ENCODE data around the gene SUGCT. TPM values are rescaled to one million over a fixed set of nuclear protein-coding genes. Genes with fewer than 3 reads are reported as not detected.

SUGCT gene
- total and polyA plus RNA-seq, 9 of the 15 experiments (the other 6 are each of a cell fraction or from before 2014, with no cell fraction given), result 0.58 to 2.5 (median 1.4) TPM

- FAIRE-seq (no peak), DNase-seq (ENCODE audit: extremely low read depth in 1 of 4, low spot score in 3 of 4) (no peak), ATAC-seq (no peak)
- ChIA-PET CTCF (ENCODE audit: low intra/inter-chr PET ratio) (no interaction called here), POLR2A (no interaction called here)
- intact Hi-C loops (cut with micrococcal nuclease) (no loop called here), in situ Hi-C loops (cut with MboI) (no loop called here)
- Histone ChIP-seq H3K36me3 (ENCODE audit: control insufficient read depth, insufficient read depth, low read length) (no peaks in the 10 kb centered on the region), H4K20me1 (replicated peaks; ENCODE audit: control insufficient read depth, insufficient read depth, low read length) (no peaks in the 10 kb centered on the region), H3K9ac (ENCODE audit: insufficient read depth in 1 of 2, low read depth in 2 of 2, low read length in 2 of 2) (no peak overlapping the region), H2AFZ (ENCODE audit: low read depth, low read length) (no peak overlapping the region), H3K27ac (ENCODE audit: extremely low read depth, low read depth, low read length) (no peak overlapping the region), H3K9me3 (replicated peaks; ENCODE audit: control insufficient read depth, insufficient read depth, low read depth, low read length) (no peaks in the 10 kb centered on the region), H3K4me1 (replicated peaks in 1 of 2; ENCODE audit: control insufficient read depth in 2 of 2, insufficient read depth in 2 of 2, low read length in 2 of 2) (no peaks in the 10 kb centered on the region; a peak in 1 of 5 replicates), H3K4me2 (ENCODE audit: insufficient read depth, low read length) (no peak overlapping the region), H3K27me3 (ENCODE audit: control insufficient read depth in 2 of 2, insufficient read depth in 2 of 2, low read length in 2 of 2) (peaks cover 0 to 7% of the 10 kb centered on the region in 2 experiments; a peak in 1 of 5 replicates), H3K79me2 (ENCODE audit: control insufficient read depth, insufficient read depth, low read length) (no peaks in the 10 kb centered on the region), H3K4me3 (no peak overlapping the region), H3K9me1 (ENCODE audit: control insufficient read depth, insufficient read depth, low read length) (no peaks in the 10 kb centered on the region)
- 0% methylated on average over 2 of the region's 2 CpGs for WGBS (ENCODE audit: insufficient coverage, low coverage, missing lambda C conversion rate)
- no TSS peak for BruUV-seq (replicated peaks)
- TF ChIP-seq ZNF695 (CRISPR knock-in tag; IDR thresholded peaks at IDR 0.05), result no peak
- TF ChIP-seq SMARCA5 (IDR thresholded peaks at IDR 0.05), result no peak
- no peak for TF ChIP-seq YY1 (IDR thresholded peaks at IDR 0.05; ENCODE audit: borderline replicate concordance in 1 of 3, control insufficient read depth in 1 of 3, extremely low read depth in 1 of 3, insufficient read depth in 3 of 3, insufficient read length in 1 of 3, insufficient replicate concordance in 2 of 3, low read depth in 1 of 3, low read length in 2 of 3)
- no peak for TF ChIP-seq ATF1 (CRISPR knock-in tag; IDR thresholded peaks at IDR 0.05)
- no peak for TF ChIP-seq ATF1 (tag; IDR thresholded peaks at IDR 0.05)
- no peak for TF ChIP-seq HCFC1 (IDR thresholded peaks at IDR 0.05; ENCODE audit: low read depth, low read length)
- TF ChIP-seq ZNF436 (CRISPR knock-in tag; IDR thresholded peaks at IDR 0.05), result no peak
- no peak for TF ChIP-seq CSDE1 (IDR thresholded peaks at IDR 0.05)
- TF ChIP-seq, protein P1, sequence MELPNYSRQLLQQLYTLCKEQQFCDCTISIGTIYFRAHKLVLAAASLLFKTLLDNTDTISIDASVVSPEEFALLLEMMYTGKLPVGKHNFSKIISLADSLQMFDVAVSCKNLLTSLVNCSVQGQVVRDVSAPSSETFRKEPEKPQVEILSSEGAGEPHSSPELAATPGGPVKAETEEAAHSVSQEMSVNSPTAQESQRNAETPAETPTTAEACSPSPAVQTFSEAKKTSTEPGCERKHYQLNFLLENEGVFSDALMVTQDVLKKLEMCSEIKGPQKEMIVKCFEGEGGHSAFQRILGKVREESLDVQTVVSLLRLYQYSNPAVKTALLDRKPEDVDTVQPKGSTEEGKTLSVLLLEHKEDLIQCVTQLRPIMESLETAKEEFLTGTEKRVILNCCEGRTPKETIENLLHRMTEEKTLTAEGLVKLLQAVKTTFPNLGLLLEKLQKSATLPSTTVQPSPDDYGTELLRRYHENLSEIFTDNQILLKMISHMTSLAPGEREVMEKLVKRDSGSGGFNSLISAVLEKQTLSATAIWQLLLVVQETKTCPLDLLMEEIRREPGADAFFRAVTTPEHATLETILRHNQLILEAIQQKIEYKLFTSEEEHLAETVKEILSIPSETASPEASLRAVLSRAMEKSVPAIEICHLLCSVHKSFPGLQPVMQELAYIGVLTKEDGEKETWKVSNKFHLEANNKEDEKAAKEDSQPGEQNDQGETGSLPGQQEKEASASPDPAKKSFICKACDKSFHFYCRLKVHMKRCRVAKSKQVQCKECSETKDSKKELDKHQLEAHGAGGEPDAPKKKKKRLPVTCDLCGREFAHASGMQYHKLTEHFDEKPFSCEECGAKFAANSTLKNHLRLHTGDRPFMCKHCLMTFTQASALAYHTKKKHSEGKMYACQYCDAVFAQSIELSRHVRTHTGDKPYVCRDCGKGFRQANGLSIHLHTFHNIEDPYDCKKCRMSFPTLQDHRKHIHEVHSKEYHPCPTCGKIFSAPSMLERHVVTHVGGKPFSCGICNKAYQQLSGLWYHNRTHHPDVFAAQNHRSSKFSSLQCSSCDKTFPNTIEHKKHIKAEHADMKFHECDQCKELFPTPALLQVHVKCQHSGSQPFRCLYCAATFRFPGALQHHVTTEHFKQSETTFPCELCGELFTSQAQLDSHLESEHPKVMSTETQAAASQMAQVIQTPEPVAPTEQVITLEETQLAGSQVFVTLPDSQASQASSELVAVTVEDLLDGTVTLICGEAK (IDR thresholded peaks at IDR 0.05), result no peak
- TF ChIP-seq, protein P1 (CRISPR knock-in tag; IDR thresholded peaks at IDR 0.05), result no peak
- no peak for TF ChIP-seq NFIX (CRISPR knock-in tag; IDR thresholded peaks at IDR 0.05; ENCODE audit: low read depth)
- TF ChIP-seq MAFK (IDR thresholded peaks at IDR 0.05; ENCODE audit: low read length), result no peak
- no peak for TF ChIP-seq RBM25 (IDR thresholded peaks at IDR 0.05; ENCODE audit: low read depth, low read length, severe bottlenecking)
- TF ChIP-seq ZNF79 (CRISPR knock-in tag; IDR thresholded peaks at IDR 0.05; ENCODE audit: low read depth), result no peak
- no peak for TF ChIP-seq PML (IDR thresholded peaks at IDR 0.05; ENCODE audit: low read length)
- TF ChIP-seq KHSRP (IDR thresholded peaks at IDR 0.05), result no peak
- no peak for TF ChIP-seq C11orf30 (IDR thresholded peaks at IDR 0.05; ENCODE audit: low read depth)
- no peak for TF ChIP-seq HDGF (IDR thresholded peaks at IDR 0.05)
Measured at GRCh38 chr7:40205992-40206391, 71.2 kb downstream of the SUGCT start.

Data from K562 (cell line).